ENCODE results near the gene SNAP91. TPM values are rescaled to one million over a fixed set of nuclear protein-coding genes. Genes with fewer than 3 reads are reported as not detected.
"Not testable (repeated sequence)": the region's sequence is repeated elsewhere in the genome, so short reads cannot be mapped to it uniquely, and the experiment has no call there.

SNAP91 gene
- total RNA-seq, 1 donor, result not detected

- no peak for DNase-seq (ENCODE audit: low read depth in 2 of 3, low spot score in 2 of 3)
These were observed 75.3 kb downstream of the SNAP91 start for GRCh38 chr6:83633609-83634008.

- no peak for DNase-seq (ENCODE audit: low read depth in 2 of 3, low spot score in 2 of 3)
These were observed 75.8 kb downstream of the SNAP91 start for GRCh38 chr6:83633149-83633548.

GRCh38 chr6:83629908-83630307 is 79.0 kb downstream of the SNAP91 start:
- DNase-seq (ENCODE audit: low read depth in 2 of 3, low spot score in 2 of 3), result not testable (repeated sequence)

- DNase-seq (ENCODE audit: low read depth in 2 of 3, low spot score in 2 of 3), result peak in 2 of 3 donors; percentile 18 to 58
These were observed 93.6 kb downstream of the SNAP91 start for GRCh38 chr6:83615025-83615999.

- no peak for DNase-seq (ENCODE audit: low read depth in 2 of 3, low spot score in 2 of 3)
These were observed 95.5 kb downstream of the SNAP91 start for GRCh38 chr6:83613378-83613777.

- no peak for DNase-seq (ENCODE audit: low read depth in 2 of 3, low spot score in 2 of 3)
These were observed 99.7 kb downstream of the SNAP91 start for GRCh38 chr6:83609248-83609647.

- DNase-seq (ENCODE audit: low read depth in 2 of 3, low spot score in 2 of 3), result no peak
These were observed 103.4 kb downstream of the SNAP91 start for GRCh38 chr6:83605517-83605916.

GRCh38 chr6:83603551-83603950 is 105.3 kb downstream of the SNAP91 start:
- no peak for DNase-seq (ENCODE audit: low read depth in 2 of 3, low spot score in 2 of 3)

GRCh38 chr6:83601119-83601518 is 107.8 kb downstream of the SNAP91 start:
- DNase-seq (ENCODE audit: low read depth in 2 of 3, low spot score in 2 of 3), result no peak

- no peak for DNase-seq (ENCODE audit: low read depth in 2 of 3, low spot score in 2 of 3)
These were observed 108.4 kb downstream of the SNAP91 start for GRCh38 chr6:83600459-83600858.

GRCh38 chr6:83597511-83597910 is 111.4 kb downstream of the SNAP91 start:
- DNase-seq (ENCODE audit: low read depth in 2 of 3, low spot score in 2 of 3), result no peak

- no peak for DNase-seq (ENCODE audit: low read depth in 2 of 3, low spot score in 2 of 3)
These were observed 111.8 kb downstream of the SNAP91 start for GRCh38 chr6:83597051-83597450.

- DNase-seq (ENCODE audit: low read depth in 2 of 3, low spot score in 2 of 3), result no peak
These were observed 114.0 kb downstream of the SNAP91 start for GRCh38 chr6:83594941-83595340.

- DNase-seq (ENCODE audit: low read depth in 2 of 3, low spot score in 2 of 3), result no peak
These were observed 115.5 kb downstream of the SNAP91 start for GRCh38 chr6:83593395-83593785.

- DNase-seq (ENCODE audit: low read depth in 2 of 3, low spot score in 2 of 3), result peak in 1 of 3 donors; percentile 31
These were observed 116.0 kb downstream of the SNAP91 start for GRCh38 chr6:83592770-83593394.

- peak in 1 of 3 donors; percentile 7 for DNase-seq (ENCODE audit: low read depth in 2 of 3, low spot score in 2 of 3)
These were observed 118.5 kb downstream of the SNAP91 start for GRCh38 chr6:83590416-83590815.

GRCh38 chr6:83589076-83589475 is 119.8 kb downstream of the SNAP91 start:
- DNase-seq (ENCODE audit: low read depth in 2 of 3, low spot score in 2 of 3), result no peak

GRCh38 chr6:83578057-83578456 is 130.8 kb downstream of the SNAP91 start:
- DNase-seq (ENCODE audit: low read depth in 2 of 3, low spot score in 2 of 3), result no peak

- DNase-seq (ENCODE audit: low read depth in 2 of 3, low spot score in 2 of 3), result no peak
These were observed 134.1 kb downstream of the SNAP91 start for GRCh38 chr6:83574783-83575182.

- DNase-seq (ENCODE audit: low read depth in 2 of 3, low spot score in 2 of 3), result not testable (repeated sequence)
These were observed 137.2 kb downstream of the SNAP91 start for GRCh38 chr6:83571663-83572185.

GRCh38 chr6:83558975-83559374 is 149.9 kb downstream of the SNAP91 start:
- no peak for DNase-seq (ENCODE audit: low read depth in 2 of 3, low spot score in 2 of 3)

- no peak for DNase-seq (ENCODE audit: low read depth in 2 of 3, low spot score in 2 of 3)
These were observed 152.0 kb downstream of the SNAP91 start for GRCh38 chr6:83556871-83557270.
